ENCODE results near the gene GNG4.
A peak's percentile ranks its signal among the peaks of the same experiment; 100 is the strongest.

DNA sequence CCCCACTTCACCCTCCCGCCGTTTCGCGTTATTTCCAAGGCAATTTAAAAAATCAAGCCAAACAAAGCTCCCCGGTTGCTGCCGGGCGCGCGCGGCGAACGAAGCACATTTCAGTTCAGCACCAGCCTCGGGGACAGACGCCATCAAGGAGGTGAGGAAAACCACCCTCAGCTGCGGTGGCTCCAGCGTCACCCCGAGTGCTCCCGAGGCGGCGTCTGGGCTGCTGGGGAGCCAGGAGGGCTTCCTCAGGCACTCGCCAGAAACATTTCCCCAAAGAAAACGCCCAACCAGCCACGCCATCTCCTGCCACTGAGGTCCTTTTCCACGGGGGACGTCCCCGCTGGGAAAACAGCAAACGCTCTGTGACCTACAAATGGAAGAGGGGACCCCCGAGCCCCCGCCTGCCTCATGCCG is 623 bp downstream of the GNG4 start:
- TF ChIP-seq CTCF (conservative IDR thresholded peaks at IDR 0.05; ENCODE audit: low read depth, low read length) (no peak), MAZ (IDR thresholded peaks at IDR 0.05; ENCODE audit: borderline replicate concordance, low read depth, low read length) (0 out of 2 replicates have a peak, but pooled peaks have one; percentile 29), MAFK (IDR thresholded peaks at IDR 0.05; ENCODE audit: low read depth, low read length) (no peak), BHLHE40 (IDR thresholded peaks at IDR 0.05; ENCODE audit: low read depth, low read length) (no peak)
- TF ChIP-seq, protein P1, sequence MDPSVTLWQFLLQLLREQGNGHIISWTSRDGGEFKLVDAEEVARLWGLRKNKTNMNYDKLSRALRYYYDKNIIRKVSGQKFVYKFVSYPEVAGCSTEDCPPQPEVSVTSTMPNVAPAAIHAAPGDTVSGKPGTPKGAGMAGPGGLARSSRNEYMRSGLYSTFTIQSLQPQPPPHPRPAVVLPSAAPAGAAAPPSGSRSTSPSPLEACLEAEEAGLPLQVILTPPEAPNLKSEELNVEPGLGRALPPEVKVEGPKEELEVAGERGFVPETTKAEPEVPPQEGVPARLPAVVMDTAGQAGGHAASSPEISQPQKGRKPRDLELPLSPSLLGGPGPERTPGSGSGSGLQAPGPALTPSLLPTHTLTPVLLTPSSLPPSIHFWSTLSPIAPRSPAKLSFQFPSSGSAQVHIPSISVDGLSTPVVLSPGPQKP (IDR thresholded peaks at IDR 0.05; ENCODE audit: borderline replicate concordance, low read depth, low read length): no peak
